Cardiac muscle cell (in vitro differentiated cells and primary cell): ENCODE measurements around the gene ROR2. TPM values are rescaled to one million over a fixed set of nuclear protein-coding genes. Genes with fewer than 3 reads are reported as not detected.
A peak's percentile ranks its signal among the peaks of the same experiment; 100 is the strongest.

Source experiments
- DNase-seq, 2 donors: peaks; one replicate each; pipeline versions ENCODE4 v3.0.0 to v3.0.0-alpha.2; 2010 to 2017; ENCODE audit warnings: low read depth in 1 of 2, low spot score in 1 of 2
- H3K27ac ChIP-seq: fragments of 200-600 bp; sonication (generic); 2 replicates; pipeline ENCODE4 v1.5.1; 2016
- H3K27me3 ChIP-seq: fragments of 200-600 bp; sonication (generic); 2 replicates; pipeline ENCODE4 v1.6.0; 2016; ENCODE audit warnings: control low read depth
- H3K36me3 ChIP-seq: fragments of 200-600 bp; sonication (generic); 2 replicates; pipeline ENCODE4 v1.5.1; 2016; ENCODE audit warnings: control low read depth
- H3K4me1 ChIP-seq: fragments of 200-600 bp; sonication (generic); 2 replicates; pipeline ENCODE4 v1.8.1; 2017; ENCODE audit warnings: low read depth, mild to moderate bottlenecking, mixed run types
- H3K4me3 ChIP-seq: fragments of 200-600 bp; sonication (generic); 2 replicates; pipeline ENCODE4 v1.5.1; 2016; ENCODE audit warnings: mild to moderate bottlenecking
- H3K9me3 ChIP-seq: fragments of 200-600 bp; sonication (generic); 2 replicates; pipeline ENCODE4 v1.5.1; 2017; ENCODE audit warnings: low read depth, mild to moderate bottlenecking, control low read depth
- CTCF ChIP-seq: IDR thresholded peaks from 2 replicates; pipeline ENCODE4 v1.5.1; 2012; ENCODE audit warnings: low read depth, mild to moderate bottlenecking, low read length
- polyA plus RNA-seq: library from polyadenylated mRNA; unstranded; fragments of >200 nt; fragmentation: Nextera tagmentation; extraction: Ambion mirVana; gene quantifications from 2 replicates; pipeline ENCODE4 v1.2.1, GENCODE V29; 2016
- total RNA-seq: library from RNA; depleted of rRNA; stranded (reverse); fragments of >200 nt; gene quantifications from 2 replicates; pipeline ENCODE4 v1.2.3, GENCODE V29; 2016

ROR2 gene
- total and polyA plus RNA-seq, 2 experiments from 2014 or later = 21.5 to 38.6 TPM

DNA sequence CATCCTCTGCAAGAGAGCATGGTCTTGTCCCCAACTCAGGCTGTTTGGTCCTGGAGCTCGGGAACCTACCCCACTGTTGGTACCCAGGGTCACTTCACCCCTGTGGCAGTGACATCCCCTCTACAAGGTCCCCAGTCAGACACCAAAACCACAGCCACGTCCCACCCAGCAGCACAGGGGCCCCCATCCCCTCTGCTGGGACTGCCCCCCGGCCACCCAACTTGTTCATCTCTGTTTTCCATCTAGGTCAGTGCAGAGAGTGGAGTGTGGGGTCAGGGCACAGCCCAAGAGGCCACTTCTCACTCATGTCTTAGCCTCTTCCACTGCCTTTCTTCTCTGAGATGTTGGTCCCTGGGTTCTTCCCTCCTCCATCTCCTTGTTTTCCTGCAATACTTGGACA is 292.5 kb downstream of the ROR2 start:
- no peak overlapping the region for H3K27ac ChIP-seq
- no peak for TF ChIP-seq CTCF
- H3K4me1 ChIP-seq = peaks cover 7% of the 10 kb centered on the region
- H3K27me3 ChIP-seq = no peaks in the 10 kb centered on the region
- no peak for DNase-seq
- no peak overlapping the region for H3K4me3 ChIP-seq
- no peaks in the 10 kb centered on the region for H3K9me3 ChIP-seq
- no peaks in the 10 kb centered on the region for H3K36me3 ChIP-seq

- Histone ChIP-seq H3K4me3 (no peak overlapping the region), H3K36me3 (no peaks in the 10 kb centered on the region), H3K27ac (no peak overlapping the region), H3K4me1 (peaks cover 7% of the 10 kb centered on the region), H3K27me3 (no peaks in the 10 kb centered on the region), H3K9me3 (no peaks in the 10 kb centered on the region)
- TF ChIP-seq CTCF = no peak
- DNase-seq = peak in 1 of 2 donors; percentile 11
Measured at GRCh38 chr9:91655658-91656057, 294.4 kb downstream of the ROR2 start.

- H3K36me3 ChIP-seq = no peaks in the 10 kb centered on the region
- no peaks in the 10 kb centered on the region for H3K9me3 ChIP-seq
- no peak overlapping the region for H3K4me3 ChIP-seq
- TF ChIP-seq CTCF = no peak
- no peaks in the 10 kb centered on the region for H3K27me3 ChIP-seq
- no peak for DNase-seq
- H3K4me1 ChIP-seq = peaks cover 7% of the 10 kb centered on the region
- peak overlapping the region; percentile 34 for H3K27ac ChIP-seq
Measured at GRCh38 chr9:91655215-91655614, 294.8 kb downstream of the ROR2 start.

- no peak overlapping the region for H3K4me3 ChIP-seq
Measured at GRCh38 chr9:91654527-91654926, 295.5 kb downstream of the ROR2 start.

DNA sequence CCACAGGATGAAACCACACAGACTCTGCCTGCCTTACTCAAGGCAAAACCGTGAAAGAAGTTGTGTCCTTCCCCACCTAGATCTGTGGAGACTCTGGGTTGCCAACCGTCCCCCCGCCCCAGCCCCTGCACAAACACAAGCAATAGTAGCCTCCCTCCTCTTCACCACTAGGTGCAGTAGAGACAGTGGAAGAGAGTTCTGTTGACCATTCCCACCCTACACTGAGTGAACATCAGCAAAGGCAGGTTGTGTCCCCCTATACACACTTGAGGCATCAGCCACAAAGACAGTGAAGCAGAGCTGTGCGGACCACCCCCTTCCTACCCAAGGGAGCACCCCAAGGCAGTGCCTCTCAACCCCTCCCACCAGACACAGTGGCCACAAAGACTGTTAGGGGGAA is 302.7 kb downstream of the ROR2 start:
- Histone ChIP-seq H3K9me3 (no peaks in the 10 kb centered on the region), H3K4me1 (no peaks in the 10 kb centered on the region), H3K36me3 (no peaks in the 10 kb centered on the region), H3K27ac (no peak overlapping the region), H3K4me3 (no peak overlapping the region), H3K27me3 (no peaks in the 10 kb centered on the region)
- no peak for DNase-seq
- no peak for TF ChIP-seq CTCF

More at GRCh38 chr9:91654527-91654926, 295.5 kb downstream of the ROR2 start:
- H3K27ac ChIP-seq = peak overlapping the region; percentile 34
- no peak for TF ChIP-seq CTCF
- DNase-seq = peak in 1 of 2 donors; percentile 54
- H3K27me3 ChIP-seq = no peaks in the 10 kb centered on the region
- H3K4me1 ChIP-seq = peaks cover 7% of the 10 kb centered on the region
- no peaks in the 10 kb centered on the region for H3K9me3 ChIP-seq
- H3K36me3 ChIP-seq = no peaks in the 10 kb centered on the region

DNA sequence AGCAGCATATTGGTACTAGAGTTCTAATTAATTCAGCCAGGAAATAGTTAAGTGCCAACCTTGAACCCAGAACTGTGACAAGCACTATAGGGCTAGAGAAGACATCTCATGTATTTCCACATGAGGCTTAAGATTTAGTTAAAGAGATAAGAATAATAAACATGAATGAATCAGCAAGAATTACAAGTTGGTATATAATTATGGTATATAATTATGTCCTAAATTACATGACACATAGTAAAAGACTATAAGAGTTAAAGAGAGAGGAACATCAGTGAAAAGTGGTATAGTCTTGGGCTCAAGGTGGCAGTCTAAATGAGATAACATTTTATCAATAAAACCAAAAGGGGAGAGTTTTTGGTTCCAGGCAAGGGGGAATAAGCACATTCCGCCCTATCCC is 303.3 kb downstream of the ROR2 start:
- Histone ChIP-seq H3K27ac (no peak overlapping the region), H3K4me1 (no peaks in the 10 kb centered on the region), H3K9me3 (no peaks in the 10 kb centered on the region), H3K4me3 (no peak overlapping the region), H3K36me3 (no peaks in the 10 kb centered on the region), H3K27me3 (no peaks in the 10 kb centered on the region)
- no peak for TF ChIP-seq CTCF
- DNase-seq = no peak
